Right atrium auricular region (tissue), 2 donors: Measurements from ENCODE around the gene PRCD. TPM values are rescaled to one million over a fixed set of nuclear protein-coding genes. Genes with fewer than 3 reads are reported as not detected.

Source experiments
- DNase-seq: peaks from one replicate; pipeline ENCODE4 v3.0.0-alpha.2; 2019; ENCODE audit warnings: low spot score
- H3K27ac ChIP-seq, 2 donors: fragments of 200-600 bp; sonication (generic); 1 replicate in 1 of 2; 2 replicates in 1 of 2; pipeline ENCODE4 v1.5.1; 2016 to 2019
- H3K27me3 ChIP-seq, 2 donors: fragments of 200-600 bp; sonication (generic); one replicate each; pipeline versions ENCODE4 v1.5.1 to v1.6.0; 2017 to 2019
- H3K36me3 ChIP-seq: fragments of 200-600 bp; sonication (generic); one replicate; pipeline ENCODE4 v1.5.1; 2016
- H3K4me1 ChIP-seq, 2 donors: fragments of 200-600 bp; sonication (generic); one replicate each; pipeline versions ENCODE4 v1.5.1 to v1.6.0; 2017 to 2019
- H3K4me3 ChIP-seq, 2 donors: fragments of 200-600 bp; sonication (generic); 1 replicate in 1 of 2; 2 replicates in 1 of 2; pipeline ENCODE4 v1.5.1; 2017 to 2019; ENCODE audit warnings: mild to moderate bottlenecking in 1 of 2, moderate library complexity in 1 of 2
- H3K9me3 ChIP-seq, 2 donors: fragments of 200-600 bp; sonication (generic); one replicate each; pipeline ENCODE4 v1.5.1; 2019
- total RNA-seq, 2 donors: library from RNA; depleted of rRNA; stranded (reverse); fragments of >200 nt; gene quantifications; one replicate each; pipeline ENCODE4 v1.1.0, GENCODE V29; 2016
- TF ChIP-seq, protein P1 (sequence below), 2 donors: fragments of 200-600 bp; sonication (generic); IDR thresholded peaks; one replicate each; pipeline ENCODE4 v1.5.1; 2019; ENCODE audit warnings: antibody characterized with exemption in 2 of 2

PRCD gene
- total RNA-seq, 2 donors from 2014 or later, result 2.1 to 3.5 TPM

GRCh38 chr17:76569607-76570279 is 29.9 kb downstream of the PRCD start:
- Histone ChIP-seq H3K4me1 (peaks cover 0 to 31% of the 10 kb centered on the region in 2 donors), H3K9me3 (no peaks in the 10 kb centered on the region), H3K4me3 (no peak overlapping the region), H3K36me3 (peaks cover 15% of the 10 kb centered on the region), H3K27me3 (no peaks in the 10 kb centered on the region), H3K27ac (no peak overlapping the region)
- DNase-seq, result no peak
- TF ChIP-seq, protein P1, sequence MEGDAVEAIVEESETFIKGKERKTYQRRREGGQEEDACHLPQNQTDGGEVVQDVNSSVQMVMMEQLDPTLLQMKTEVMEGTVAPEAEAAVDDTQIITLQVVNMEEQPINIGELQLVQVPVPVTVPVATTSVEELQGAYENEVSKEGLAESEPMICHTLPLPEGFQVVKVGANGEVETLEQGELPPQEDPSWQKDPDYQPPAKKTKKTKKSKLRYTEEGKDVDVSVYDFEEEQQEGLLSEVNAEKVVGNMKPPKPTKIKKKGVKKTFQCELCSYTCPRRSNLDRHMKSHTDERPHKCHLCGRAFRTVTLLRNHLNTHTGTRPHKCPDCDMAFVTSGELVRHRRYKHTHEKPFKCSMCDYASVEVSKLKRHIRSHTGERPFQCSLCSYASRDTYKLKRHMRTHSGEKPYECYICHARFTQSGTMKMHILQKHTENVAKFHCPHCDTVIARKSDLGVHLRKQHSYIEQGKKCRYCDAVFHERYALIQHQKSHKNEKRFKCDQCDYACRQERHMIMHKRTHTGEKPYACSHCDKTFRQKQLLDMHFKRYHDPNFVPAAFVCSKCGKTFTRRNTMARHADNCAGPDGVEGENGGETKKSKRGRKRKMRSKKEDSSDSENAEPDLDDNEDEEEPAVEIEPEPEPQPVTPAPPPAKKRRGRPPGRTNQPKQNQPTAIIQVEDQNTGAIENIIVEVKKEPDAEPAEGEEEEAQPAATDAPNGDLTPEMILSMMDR (IDR thresholded peaks at IDR 0.05), result no peak

DNA sequence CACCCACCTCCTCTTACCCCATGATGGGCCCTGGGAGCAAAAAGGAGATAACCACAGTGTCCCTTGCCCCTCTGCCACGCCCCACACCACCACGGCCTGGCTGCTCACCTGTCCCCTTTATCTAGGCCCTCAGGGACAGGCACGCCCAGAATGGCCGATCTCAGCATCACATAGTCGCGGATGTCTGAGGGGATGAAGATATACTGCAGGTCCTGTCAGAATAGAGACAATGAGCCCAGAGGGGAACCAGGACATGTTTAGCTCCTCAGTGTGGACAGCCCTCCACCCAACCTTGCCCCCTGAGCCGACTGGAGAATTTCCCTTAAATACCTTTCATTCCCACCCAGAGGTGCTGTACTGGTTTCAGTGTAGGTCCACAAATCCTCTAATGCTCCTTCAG is 30.6 kb downstream of the PRCD start:
- Histone ChIP-seq H3K4me3 (no peak overlapping the region), H3K36me3 (peaks cover 9% of the 10 kb centered on the region), H3K27ac (no peak overlapping the region), H3K27me3 (no peaks in the 10 kb centered on the region), H3K9me3 (no peaks in the 10 kb centered on the region), H3K4me1 (peaks cover 0 to 31% of the 10 kb centered on the region in 2 donors)
- TF ChIP-seq, protein P1 (IDR thresholded peaks at IDR 0.05), result no peak
- DNase-seq, result no peak

- H3K27ac ChIP-seq, result no peak overlapping the region
- no peaks in the 10 kb centered on the region for H3K9me3 ChIP-seq
- peaks cover 0 to 30% of the 10 kb centered on the region in 2 donors for H3K4me1 ChIP-seq
- no peak for DNase-seq
- no peaks in the 10 kb centered on the region for H3K27me3 ChIP-seq
- TF ChIP-seq, protein P1 (IDR thresholded peaks at IDR 0.05), result no peak
- H3K36me3 ChIP-seq, result peaks cover 4% of the 10 kb centered on the region
- H3K4me3 ChIP-seq, result no peak overlapping the region
Observed at GRCh38 chr17:76570877-76571471, 31.1 kb downstream of the PRCD start.

DNA sequence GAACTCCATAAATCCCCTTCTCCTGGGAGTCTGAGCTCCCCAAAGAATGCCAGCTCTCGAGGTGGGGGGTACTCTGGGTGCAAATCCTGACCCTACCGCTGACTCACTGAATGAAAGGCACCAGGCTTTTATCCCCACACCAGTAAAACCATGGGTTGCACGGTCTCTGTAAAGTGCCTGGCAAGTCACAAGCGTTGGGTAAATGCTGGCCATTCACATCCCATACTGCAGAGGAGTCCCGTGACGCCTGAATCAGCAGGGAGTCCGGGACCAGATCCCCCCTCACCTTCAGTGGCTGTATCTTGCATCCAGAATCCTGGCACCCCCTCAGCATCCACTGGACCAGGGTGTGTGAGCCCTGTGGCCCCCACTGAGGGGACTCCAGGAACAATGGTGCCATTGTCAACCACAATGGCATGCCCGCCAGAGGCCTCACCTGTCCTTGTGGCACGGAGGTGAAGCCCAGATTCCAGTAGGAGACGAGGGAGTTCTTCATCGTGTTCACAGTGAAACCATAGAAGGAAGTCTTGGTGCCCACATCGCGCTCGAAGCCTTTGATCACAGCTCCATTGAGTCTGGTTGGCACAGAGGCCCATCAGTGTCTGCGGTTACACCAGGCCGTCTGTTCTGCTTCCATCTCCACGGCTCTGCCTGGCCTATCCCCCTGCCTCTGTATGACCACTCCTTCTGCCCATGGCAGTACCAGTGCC is 32.5 kb downstream of the PRCD start:
- no peak for DNase-seq
- TF ChIP-seq, protein P1 (IDR thresholded peaks at IDR 0.05), result no peak
- no peaks in the 10 kb centered on the region for H3K27me3 ChIP-seq
- H3K4me3 ChIP-seq, result no peak overlapping the region
- H3K36me3 ChIP-seq, result no peaks in the 10 kb centered on the region
- H3K9me3 ChIP-seq, result no peaks in the 10 kb centered on the region
- H3K4me1 ChIP-seq, result peaks cover 0 to 23% of the 10 kb centered on the region in 2 donors
- no peak overlapping the region for H3K27ac ChIP-seq

DNA sequence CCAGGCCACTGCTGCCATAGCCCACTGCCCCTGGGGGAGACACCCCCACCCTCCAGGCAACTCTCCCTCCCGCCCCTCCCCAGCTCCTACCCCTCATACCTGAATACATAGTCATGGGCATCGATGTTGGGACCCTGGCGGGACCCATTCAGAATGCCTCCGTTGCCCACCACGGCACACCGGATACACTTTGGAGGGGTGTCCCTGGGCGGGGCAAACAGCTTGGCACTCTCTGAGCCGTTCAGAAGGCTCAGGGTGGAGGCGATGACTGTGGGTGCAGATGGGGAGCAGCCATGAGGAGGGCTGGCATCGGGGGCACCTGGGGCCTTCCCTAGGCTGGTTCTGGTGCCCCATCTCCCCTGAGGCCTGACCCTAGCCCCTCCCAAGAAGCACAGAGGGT is 33.3 kb downstream of the PRCD start:
- TF ChIP-seq, protein P1 (IDR thresholded peaks at IDR 0.05), result no peak
- H3K4me1 ChIP-seq, result peaks cover 0 to 18% of the 10 kb centered on the region in 2 donors
- H3K27me3 ChIP-seq, result no peaks in the 10 kb centered on the region
- no peaks in the 10 kb centered on the region for H3K9me3 ChIP-seq
- H3K4me3 ChIP-seq, result no peak overlapping the region
- H3K36me3 ChIP-seq, result no peaks in the 10 kb centered on the region
- no peak overlapping the region for H3K27ac ChIP-seq
- DNase-seq, result no peak
